GM12878 (cell line): ENCODE measurements around the gene TCERG1L. TPM values are rescaled to one million over a fixed set of nuclear protein-coding genes. Genes with fewer than 3 reads are reported as not detected.

Experiments used
- ATAC-seq: fragments of 200-7000 bp; cut with Tn5 transposase; 3 replicates; pipeline ENCODE4 v1.9.1; 2020; ENCODE audit warnings: mild to moderate bottlenecking, moderate library complexity
- BruUV-seq: library from RNA; stranded (reverse); fragments of 400-500 nt; replicated peaks from 2 replicates; lab custom pipeline; 2021; lab: Mats Ljungman, UMichigan
- CTCF ChIA-PET: fragments of 300-600 bp; sonication (Branson Sonifier 250); formaldehyde crosslinking; extraction: SDS; loops from one replicate; lab custom pipeline; 2021; ENCODE audit warnings: inconsistent platforms; lab: Yijun Ruan, JAX
- POLR2A ChIA-PET: fragments of 350-600 bp; formaldehyde crosslinking; extraction: SDS; loops from one replicate; lab custom pipeline; 2021; ENCODE audit warnings: inconsistent platforms; lab: Charles Lee
- RAD21 ChIA-PET: fragments of 300-600 bp; sonication (Branson Sonifier 250); formaldehyde crosslinking; loops from one replicate; lab custom pipeline; 2023; ENCODE audit warnings: antibody characterized with exemption; ENCODE audit not compliant: unreplicated experiment; lab: Charles Lee
- SMC1A ChIA-PET: fragments of 300-600 bp; sonication (Branson Sonifier 250); formaldehyde crosslinking; loops from one replicate; lab custom pipeline; 2023; ENCODE audit not compliant: unreplicated experiment, uncharacterized antibody; lab: Charles Lee
- DNase-seq: peaks from one replicate; pipeline ENCODE4 v3.0.0-alpha.2; 2011; ENCODE audit warnings: low read depth, low spot score
- FAIRE-seq: peaks from 3 replicates; lab custom pipeline; 2011; peaks lifted over from hg19 to GRCh38; lab: Jason Lieb, UNC
- H2AFZ ChIP-seq: 2 replicates; pipeline ENCODE4 v1.6.0; 2011; ENCODE audit warnings: low read depth, low read length, control low read depth; ENCODE audit not compliant: control insufficient read depth
- H3K27ac ChIP-seq: 2 replicates; pipeline ENCODE4 v1.5.1; 2011; ENCODE audit warnings: control low read depth; ENCODE audit not compliant: control insufficient read depth, insufficient read depth
- H3K27me3 ChIP-seq, 2 experiments: replicated peaks in 1 of 2; 2 replicates each; pipeline versions ENCODE4 v1.6.0 to v1.6.1; 2011; ENCODE audit warnings: low read length in 1 of 2; ENCODE audit not compliant: control insufficient read depth in 2 of 2, insufficient read depth in 2 of 2
- H3K36me3 ChIP-seq, 2 experiments: 2 replicates each; pipeline ENCODE4 v1.5.1; 2011; ENCODE audit warnings: low read length in 1 of 2; ENCODE audit not compliant: control insufficient read depth in 2 of 2, insufficient read depth in 2 of 2
- H3K4me1 ChIP-seq: 2 replicates; pipeline ENCODE4 v1.6.1; 2011; ENCODE audit warnings: mild to moderate bottlenecking, low read length, moderate library complexity, mixed read lengths; ENCODE audit not compliant: control insufficient read depth, insufficient read depth
- H3K4me2 ChIP-seq: 2 replicates; pipeline ENCODE4 v1.6.0; 2011; ENCODE audit warnings: control low read depth; ENCODE audit not compliant: control insufficient read depth, insufficient read depth
- H3K4me3 ChIP-seq: fragments of 200-600 bp; sonication (generic); 2 replicates; pipeline ENCODE4 v1.5.1; 2016
- H3K79me2 ChIP-seq: 2 replicates; pipeline ENCODE4 v1.6.0; 2011; ENCODE audit warnings: low read length; ENCODE audit not compliant: control insufficient read depth, insufficient read depth
- H3K9ac ChIP-seq: 2 replicates; pipeline ENCODE4 v1.8.0; 2011; ENCODE audit warnings: low read length, control low read depth, mixed read lengths; ENCODE audit not compliant: control insufficient read depth, insufficient read depth
- H3K9me3 ChIP-seq: replicated peaks from 3 replicates; pipeline ENCODE4 v1.5.1; 2011; ENCODE audit warnings: mild to moderate bottlenecking, low read length; ENCODE audit not compliant: control insufficient read depth, insufficient read depth
- H4K20me1 ChIP-seq: 2 replicates; pipeline ENCODE4 v1.6.0; 2011; ENCODE audit not compliant: control insufficient read depth, insufficient read depth
- BMI1 ChIP-seq: fragments of 450-650 bp; IDR thresholded peaks from 2 replicates; pipeline ENCODE4 v1.6.1; 2016; ENCODE audit warnings: mild to moderate bottlenecking, moderate library complexity, borderline replicate concordance
- CBFB ChIP-seq: IDR thresholded peaks from 2 replicates; pipeline ENCODE4 v1.6.1; 2016; ENCODE audit warnings: antibody characterized with exemption, low read depth
- CHD2 ChIP-seq: IDR thresholded peaks from 2 replicates; pipeline ENCODE4 v1.6.1; 2011; ENCODE audit warnings: low read depth, low read length, improper control_type of control experiment, borderline replicate concordance
- CREM ChIP-seq: IDR thresholded peaks from 2 replicates; pipeline ENCODE4 v1.6.1; 2014; ENCODE audit warnings: antibody characterized with exemption, low read depth
- EZH2 ChIP-seq: IDR thresholded peaks from 2 replicates; pipeline ENCODE4 v1.6.1; 2012; ENCODE audit warnings: low read depth, mild to moderate bottlenecking, control low read depth, inconsistent platforms, low read length, borderline replicate concordance; ENCODE audit not compliant: control insufficient read depth
- GABPA ChIP-seq: IDR thresholded peaks from 2 replicates; pipeline ENCODE4 v1.6.1; 2014; ENCODE audit warnings: antibody characterized with exemption, low read depth, mild to moderate bottlenecking, inconsistent platforms
- KDM1A ChIP-seq: fragments of 200-600 bp; sonication (generic); IDR thresholded peaks from 2 replicates; pipeline ENCODE4 v1.6.1; 2016; ENCODE audit warnings: borderline replicate concordance
- MYC ChIP-seq: IDR thresholded peaks from 2 replicates; pipeline ENCODE4 v1.6.1; 2011; ENCODE audit warnings: mild to moderate bottlenecking, low read length, moderate library complexity, inconsistent platforms; ENCODE audit not compliant: insufficient read depth, insufficient replicate concordance, insufficient read length, severe bottlenecking
- NR2C1 ChIP-seq: fragments of 450-650 bp; IDR thresholded peaks from 2 replicates; pipeline ENCODE4 v1.6.1; 2017; ENCODE audit warnings: antibody characterized with exemption, mild to moderate bottlenecking, moderate library complexity
- PAX8 ChIP-seq: fragments of 450-650 bp; IDR thresholded peaks from 2 replicates; pipeline ENCODE4 v1.6.1; 2017; ENCODE audit warnings: mild to moderate bottlenecking, moderate library complexity
- PML ChIP-seq: IDR thresholded peaks from 2 replicates; pipeline ENCODE4 v1.6.1; 2012; ENCODE audit warnings: low read length, inconsistent platforms
- SIN3A ChIP-seq: IDR thresholded peaks from 2 replicates; pipeline ENCODE4 v1.6.1; 2012; ENCODE audit warnings: low read depth, low read length, improper control_type of control experiment
- SMAD5 ChIP-seq: IDR thresholded peaks from 2 replicates; pipeline ENCODE4 v1.6.1; 2016; ENCODE audit warnings: antibody characterized with exemption, low read depth
- SMC3 ChIP-seq: IDR thresholded peaks from 2 replicates; pipeline ENCODE4 v1.6.1; 2011; ENCODE audit warnings: low read length, improper control_type of control experiment, borderline replicate concordance
- SP1 ChIP-seq: IDR thresholded peaks from one replicate; pipeline ENCODE4 v1.6.1; 2011; ENCODE audit warnings: low read depth, low read length
- TCF12 ChIP-seq: IDR thresholded peaks from 2 replicates; pipeline ENCODE4 v1.6.1; 2011; ENCODE audit warnings: low read depth, mild to moderate bottlenecking, low read length
- YY1 ChIP-seq: IDR thresholded peaks from 2 replicates; pipeline ENCODE4 v1.6.1; 2011; ENCODE audit warnings: low read depth, mild to moderate bottlenecking, low read length
- ZNF384 ChIP-seq: IDR thresholded peaks from 2 replicates; pipeline ENCODE4 v1.6.1; 2012; ENCODE audit warnings: low read depth, mild to moderate bottlenecking, low read length, improper control_type of control experiment, borderline replicate concordance
- WGBS: methylation state at CpG from one replicate; pipeline ENCODE4 v1.1.6; 2016; ENCODE audit warnings: low lambda C conversion rate; ENCODE audit not compliant: insufficient replicate concordance, insufficient coverage; ENCODE audit errors: missing lambda C conversion rate; 5-methylcytosine and 5-hydroxymethylcytosine counted together
- in situ Hi-C: fragments of 300-500 bp; cut with MboI; formaldehyde crosslinking; loops from 9 replicates; pipeline ENCODE4 v1.14.3; 2018; ENCODE audit warnings: mixed read lengths
- intact Hi-C: fragments of 100-400 bp; cut with micrococcal nuclease; formaldehyde crosslinking; loops from one replicate; pipeline ENCODE4 v1.14.2; 2022; ENCODE audit not compliant: unreplicated experiment
- polyA plus RNA-seq, 11 experiments: library from polyadenylated mRNA; depleted of rRNA in 4 of 11; unstranded in 6 of 11; stranded (reverse) in 5 of 11; fragments of >200 nt; fragmentation: Nextera tagmentation in 4 of 11; fragmentation: Illumina TruSeq in 1 of 11; extraction: Ambion mirVana in 4 of 11; extraction: Trizol in 1 of 11; gene quantifications; 1 replicate in 1 of 11; 2 replicates in 10 of 11; pipeline versions ENCODE4 v1.2.1 to v1.2.3, GENCODE V29; 2011 to 2016; ENCODE audit warnings: inconsistent platforms in 2 of 11, missing spikeins in 2 of 11, low read depth in 1 of 11
- total RNA-seq, 4 experiments: library from RNA; depleted of rRNA in 3 of 4; stranded (reverse); fragments of >200 nt in 3 of 4; fragmentation: Illumina TruSeq in 1 of 4; extraction: Trizol in 1 of 4; gene quantifications; 2 replicates each; pipeline versions ENCODE4 v1.2.1 to v1.2.3, GENCODE V29; 2013 to 2021
- TF ChIP-seq, protein P1 (sequence below): fragments of 450-650 bp; IDR thresholded peaks from 2 replicates; pipeline ENCODE4 v1.6.1; 2018; ENCODE audit warnings: mild to moderate bottlenecking, low read depth, moderate library complexity; ENCODE audit not compliant: partially characterized antibody

The TCERG1L gene
- total and polyA plus RNA-seq, 10 of the 15 experiments (the other 5 are each of a cell fraction or from before 2014, with no cell fraction given), result not detected

DNA sequence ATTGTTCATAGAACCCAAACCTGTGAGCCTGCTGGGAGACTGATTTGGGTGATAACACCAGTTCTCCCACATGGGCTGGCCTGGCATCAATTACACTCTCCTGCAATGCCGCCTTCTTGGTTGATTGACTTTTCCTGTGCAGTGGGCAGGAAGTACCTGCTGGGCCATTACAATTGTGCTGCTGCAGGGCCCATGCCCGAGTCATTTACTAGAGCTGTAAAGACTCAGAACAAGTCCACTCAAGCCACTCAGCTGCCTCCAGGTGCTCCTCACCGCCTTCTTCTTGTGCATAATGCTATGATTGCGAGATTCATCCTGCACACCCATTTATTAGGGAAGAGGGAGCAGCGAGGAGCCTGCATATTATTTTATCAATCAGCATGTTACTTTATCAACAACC, 264.0 kb downstream of the TCERG1L start:
- no peaks in the 10 kb centered on the region for H3K36me3 ChIP-seq
- in situ Hi-C loops, result no loop called here
- H3K4me1 ChIP-seq, result no peaks in the 10 kb centered on the region
- no peaks in the 10 kb centered on the region for H3K27me3 ChIP-seq
- no peak overlapping the region for H3K27ac ChIP-seq
- no peak overlapping the region for H3K4me2 ChIP-seq
- intact Hi-C loops, result no loop called here
- ChIA-PET CTCF (no interaction called here), POLR2A (no interaction called here), SMC1A (interaction anchor here (0.8 kb wide), 1 partner anchor 21 kb away, joined by 4 read pairs; no protein-coding TSS in a partner anchor), RAD21 (no interaction called here)
- H3K4me3 ChIP-seq, result no peak overlapping the region
- H3K9me3 ChIP-seq, result no peaks in the 10 kb centered on the region; the same call in 2 of the 3 replicates
- no peaks in the 10 kb centered on the region for H4K20me1 ChIP-seq
- no peak overlapping the region for H3K9ac ChIP-seq
- 7% methylated on average over 5 of the region's 5 CpGs for WGBS
- ATAC-seq, result no peak
- BruUV-seq, result no TSS peak
- H2AFZ ChIP-seq, result no peak overlapping the region
- DNase-seq, result no peak
- H3K79me2 ChIP-seq, result no peaks in the 10 kb centered on the region
- FAIRE-seq, result no peak
- TF ChIP-seq YY1 (no peak), CBFB (no peak), CREM (no peak), MYC (no peak)
- TF ChIP-seq, protein P1, sequence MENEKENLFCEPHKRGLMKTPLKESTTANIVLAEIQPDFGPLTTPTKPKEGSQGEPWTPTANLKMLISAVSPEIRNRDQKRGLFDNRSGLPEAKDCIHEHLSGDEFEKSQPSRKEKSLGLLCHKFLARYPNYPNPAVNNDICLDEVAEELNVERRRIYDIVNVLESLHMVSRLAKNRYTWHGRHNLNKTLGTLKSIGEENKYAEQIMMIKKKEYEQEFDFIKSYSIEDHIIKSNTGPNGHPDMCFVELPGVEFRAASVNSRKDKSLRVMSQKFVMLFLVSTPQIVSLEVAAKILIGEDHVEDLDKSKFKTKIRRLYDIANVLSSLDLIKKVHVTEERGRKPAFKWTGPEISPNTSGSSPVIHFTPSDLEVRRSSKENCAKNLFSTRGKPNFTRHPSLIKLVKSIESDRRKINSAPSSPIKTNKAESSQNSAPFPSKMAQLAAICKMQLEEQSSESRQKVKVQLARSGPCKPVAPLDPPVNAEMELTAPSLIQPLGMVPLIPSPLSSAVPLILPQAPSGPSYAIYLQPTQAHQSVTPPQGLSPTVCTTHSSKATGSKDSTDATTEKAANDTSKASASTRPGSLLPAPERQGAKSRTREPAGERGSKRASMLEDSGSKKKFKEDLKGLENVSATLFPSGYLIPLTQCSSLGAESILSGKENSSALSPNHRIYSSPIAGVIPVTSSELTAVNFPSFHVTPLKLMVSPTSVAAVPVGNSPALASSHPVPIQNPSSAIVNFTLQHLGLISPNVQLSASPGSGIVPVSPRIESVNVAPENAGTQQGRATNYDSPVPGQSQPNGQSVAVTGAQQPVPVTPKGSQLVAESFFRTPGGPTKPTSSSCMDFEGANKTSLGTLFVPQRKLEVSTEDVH, result no peak

DNA sequence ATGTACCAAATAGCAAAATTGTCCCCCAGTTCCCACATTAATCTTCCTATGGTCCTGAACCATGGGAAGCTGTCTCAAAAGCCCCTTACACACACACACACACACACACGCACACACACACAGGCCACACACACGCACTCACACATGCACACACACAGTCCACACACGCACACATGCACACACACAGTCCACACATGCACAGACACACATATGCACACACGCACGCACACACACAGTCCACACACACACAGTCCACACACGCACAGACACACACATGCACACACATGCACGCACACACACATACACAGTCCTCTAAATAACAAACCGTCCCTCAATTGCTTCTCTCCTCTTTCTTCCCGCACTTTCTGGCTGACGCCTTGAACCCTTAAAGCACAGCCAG, 265.3 kb downstream of the TCERG1L start:
- Histone ChIP-seq H3K4me3 (no peak overlapping the region), H3K79me2 (no peaks in the 10 kb centered on the region), H3K27me3 (no peaks in the 10 kb centered on the region), H3K9ac (no peak overlapping the region), H3K36me3 (no peaks in the 10 kb centered on the region), H3K27ac (no peak overlapping the region), H4K20me1 (no peaks in the 10 kb centered on the region), H3K4me1 (no peaks in the 10 kb centered on the region), H3K9me3 (no peaks in the 10 kb centered on the region; the same call in 2 of the 3 replicates), H3K4me2 (no peak overlapping the region), H2AFZ (no peak overlapping the region)
- in situ Hi-C loops (no loop called here), intact Hi-C loops (no loop called here)
- ATAC-seq (no peak), FAIRE-seq (no peak), DNase-seq (no peak)
- WGBS, result 60% methylated on average over 10 of the region's 10 CpGs
- SMC1A ChIA-PET, result no interaction called here
- no TSS peak for BruUV-seq
- CTCF ChIA-PET, result no interaction called here
- POLR2A ChIA-PET, result no interaction called here
- RAD21 ChIA-PET, result no interaction called here
- no peak for TF ChIP-seq SMAD5
- TF ChIP-seq SIN3A, result no peak
- TF ChIP-seq SP1, result no peak
- no peak for TF ChIP-seq ZNF384
- TF ChIP-seq KDM1A, result no peak
- TF ChIP-seq GABPA, result no peak
- TF ChIP-seq YY1, result no peak
- no peak for TF ChIP-seq TCF12
- no peak for TF ChIP-seq SMC3
- no peak for TF ChIP-seq EZH2
- no peak for TF ChIP-seq NR2C1
- no peak for TF ChIP-seq CHD2
- TF ChIP-seq PML, result no peak
- TF ChIP-seq BMI1, result no peak
- TF ChIP-seq PAX8, result no peak
